NB4 (cell line): Measurements from ENCODE around the gene SND1.

Experiments used
- CTCF ChIP-seq: IDR thresholded peaks from one replicate; pipeline ENCODE4 v1.5.1; 2012; ENCODE audit warnings: low read depth, low read length
- POLR2A ChIP-seq: IDR thresholded peaks from 2 replicates; pipeline ENCODE4 v1.6.1; 2011; ENCODE audit warnings: mild to moderate bottlenecking; ENCODE audit not compliant: insufficient read length; ENCODE audit errors: extremely low read depth

GRCh38 chr7:127924874-127925273, 272.9 kb downstream of the SND1 start:
- TF ChIP-seq CTCF (no peak), POLR2A (no peak)
